Iris pigment epithelial cell (primary cell): Measurements from ENCODE around the gene FBXO42.
"Not testable (repeated sequence)": the region's sequence is repeated elsewhere in the genome, so short reads cannot be mapped to it uniquely, and the experiment has no call there.

Experiments
- DNase-seq: peaks from one replicate; pipeline ENCODE4 v3.0.0-alpha.2; 2011; ENCODE audit warnings: low read depth

The FBXO42 gene

DNA sequence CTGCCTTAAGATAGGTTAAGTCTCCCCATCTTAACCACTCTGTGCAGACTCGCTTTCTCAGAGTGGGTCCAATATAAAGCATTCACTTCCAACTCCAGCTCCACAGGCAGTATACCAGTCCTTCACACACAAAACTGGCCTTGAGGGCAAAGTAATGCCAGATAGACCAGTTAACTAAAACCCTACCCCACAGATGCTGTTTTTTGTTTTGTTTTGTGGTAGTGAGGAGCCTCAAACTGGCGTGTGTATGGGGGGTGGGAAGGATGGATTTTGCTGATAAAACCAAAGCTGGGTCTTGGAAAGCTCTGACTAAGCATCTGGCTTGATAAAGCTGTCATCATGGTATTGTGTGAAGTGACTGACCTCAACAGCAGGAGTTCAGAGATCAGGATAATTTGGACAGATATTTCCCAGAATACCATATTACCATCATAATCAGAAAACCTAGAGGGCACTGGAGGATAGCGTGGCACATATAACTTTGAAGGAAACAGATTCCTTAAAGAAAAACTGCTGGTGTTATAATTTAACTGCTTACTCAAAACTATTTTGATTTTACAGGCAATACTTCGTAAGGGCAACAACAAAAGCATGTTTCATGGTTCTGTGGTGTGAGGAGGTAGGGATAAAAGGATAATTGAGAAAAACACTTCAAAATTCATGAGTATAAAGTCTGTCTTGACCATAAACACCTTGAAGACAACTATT, 85.7 kb downstream of the FBXO42 start:
- DNase-seq = peak; percentile 28

DNA sequence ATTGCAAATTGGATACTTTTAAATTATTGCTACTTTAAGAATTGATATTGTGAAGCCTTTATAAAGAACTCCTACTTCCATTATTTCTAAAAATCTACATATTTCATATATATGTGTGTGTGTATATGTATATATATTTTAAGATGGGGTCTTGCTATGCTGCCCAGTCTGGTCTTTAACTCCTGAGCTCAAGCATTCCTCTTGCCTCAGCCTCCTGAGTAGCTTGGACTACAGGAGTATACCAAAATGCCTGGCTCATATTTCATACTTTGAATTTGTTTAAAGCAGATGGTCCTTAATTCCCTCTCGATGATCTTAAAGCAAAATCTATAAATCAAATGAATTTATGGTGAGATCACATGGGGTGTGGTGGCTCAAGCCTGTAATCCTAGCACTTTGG, 90.2 kb downstream of the FBXO42 start:
- no peak for DNase-seq

GRCh38 chr1:16260814-16261213, 91.5 kb downstream of the FBXO42 start:
- peak; percentile 76 for DNase-seq

GRCh38 chr1:16258591-16259135, 93.6 kb downstream of the FBXO42 start:
- DNase-seq = no peak

DNA sequence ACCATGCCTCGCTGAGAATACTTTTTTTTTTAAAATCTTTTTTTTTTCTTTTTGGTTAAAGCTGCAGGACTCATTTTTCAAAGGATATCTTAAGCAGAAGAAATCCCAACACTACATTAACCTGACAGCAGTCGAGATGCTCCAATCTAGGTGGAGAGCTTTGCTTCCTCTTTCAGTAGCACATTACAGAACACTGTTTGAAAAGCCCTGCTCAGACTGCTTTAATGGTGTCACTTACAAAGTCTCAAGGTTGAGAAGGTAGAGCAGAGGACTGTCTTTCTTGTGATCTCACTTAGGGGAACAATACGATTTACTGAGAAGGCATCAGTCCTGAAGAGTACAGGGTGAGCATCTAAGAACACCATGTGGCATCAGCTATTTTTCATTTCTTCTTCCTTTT, 94.3 kb downstream of the FBXO42 start:
- no peak for DNase-seq

- not testable (repeated sequence) for DNase-seq
Observed at GRCh38 chr1:16257556-16257955, 94.7 kb downstream of the FBXO42 start.

- DNase-seq = no peak
Observed at GRCh38 chr1:16256478-16256877, 95.8 kb downstream of the FBXO42 start.

- DNase-seq = peak; percentile 29
Observed at GRCh38 chr1:16254263-16254928, 97.9 kb downstream of the FBXO42 start.

- no peak for DNase-seq
Observed at GRCh38 chr1:16253332-16253922, 98.9 kb downstream of the FBXO42 start.

- no peak for DNase-seq
Observed at GRCh38 chr1:16252912-16253311, 99.4 kb downstream of the FBXO42 start.

- DNase-seq = no peak
Observed at GRCh38 chr1:16251381-16251780, 100.9 kb downstream of the FBXO42 start.

GRCh38 chr1:16250524-16251251, 101.6 kb downstream of the FBXO42 start:
- peak; percentile 51 for DNase-seq

DNA sequence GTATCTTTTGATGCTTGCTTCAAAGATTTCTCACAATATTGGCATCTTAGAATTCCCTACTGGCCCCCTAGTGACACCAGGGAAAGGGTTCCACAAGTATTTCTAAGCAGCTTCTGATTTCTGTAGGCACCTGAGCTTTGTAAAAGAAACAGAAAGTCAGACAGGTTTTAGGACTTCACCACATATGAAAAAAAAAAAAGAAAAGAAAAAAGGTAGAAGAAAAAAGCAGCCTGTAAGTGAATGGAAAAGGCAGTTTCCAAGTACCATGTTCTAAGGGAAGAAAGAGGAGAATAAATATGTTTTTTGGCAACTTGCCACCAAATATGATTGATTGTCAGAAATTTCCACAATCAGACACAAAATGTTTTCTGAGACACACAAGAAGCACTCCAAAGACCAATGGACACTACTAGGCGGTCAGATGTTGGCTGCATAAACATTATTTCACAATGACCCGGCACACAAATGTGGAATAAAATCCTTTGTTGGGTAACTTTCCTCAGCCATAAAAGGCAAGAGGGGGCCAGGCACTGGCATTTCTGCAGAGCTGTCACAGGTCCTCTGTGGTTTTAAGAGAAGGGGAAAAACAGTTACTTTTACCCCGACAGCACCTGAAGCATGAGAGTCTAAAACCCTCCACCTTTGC, 102.6 kb downstream of the FBXO42 start:
- DNase-seq = peak; percentile 91

GRCh38 chr1:16248603-16249516, 103.4 kb downstream of the FBXO42 start:
- DNase-seq = peak; percentile 84

DNA sequence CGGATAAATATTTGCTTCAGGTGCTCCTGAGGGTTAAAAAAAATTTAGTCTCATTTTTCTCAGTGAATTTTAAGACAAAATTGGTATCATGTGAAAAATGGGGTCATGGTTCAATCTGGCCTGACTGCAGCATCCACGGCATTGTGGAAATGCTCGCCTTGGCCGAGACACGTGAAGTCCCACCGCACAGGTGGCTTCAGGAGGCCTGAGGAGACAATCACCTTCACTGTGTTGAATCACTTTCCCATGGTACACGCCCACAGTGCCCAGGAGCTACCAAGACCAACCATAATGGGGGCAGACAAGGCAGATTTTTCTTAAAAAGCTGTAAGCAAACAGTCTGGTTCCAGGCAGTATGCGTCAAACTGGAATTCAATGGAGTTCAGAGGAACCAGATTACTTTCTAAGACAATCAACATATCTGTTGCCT, 104.3 kb downstream of the FBXO42 start:
- DNase-seq = no peak

GRCh38 chr1:16247441-16247840, 104.8 kb downstream of the FBXO42 start:
- no peak for DNase-seq

GRCh38 chr1:16246961-16247360, 105.3 kb downstream of the FBXO42 start:
- DNase-seq = no peak

GRCh38 chr1:16246239-16246638, 106.0 kb downstream of the FBXO42 start:
- DNase-seq = not testable (repeated sequence)

GRCh38 chr1:16245476-16246196, 106.6 kb downstream of the FBXO42 start:
- no peak for DNase-seq
